Left cardiac atrium (tissue), 4 donors: ENCODE data around the gene BDNF. TPM values are rescaled to one million over a fixed set of nuclear protein-coding genes. Genes with fewer than 3 reads are reported as not detected.
"Not testable (repeated sequence)": the region's sequence is repeated elsewhere in the genome, so short reads cannot be mapped to it uniquely, and the experiment has no call there.

Source experiments
- ATAC-seq, 2 donors: fragments of 200-7000 bp; cut with Tn5 transposase; one replicate each; pipeline ENCODE4 v1.9.1; 2020; ENCODE audit warnings: mild to moderate bottlenecking in 2 of 2, moderate library complexity in 2 of 2
- DNase-seq: peaks from one replicate; pipeline ENCODE4 v3.0.0-alpha.2; 2020
- intact Hi-C, 2 donors: fragments of 100-400 bp; cut with DNase I; formaldehyde crosslinking; loops; one replicate each; pipeline versions ENCODE4 v1.14.1 to v1.15.1; 2022 to 2023
- total RNA-seq, 2 donors: library from RNA; stranded (reverse); fragmentation: NEBNext Ultra II Directional; extraction: Animal tissue kit (Norgen Biotek cat#: 25700); gene quantifications; one replicate each; pipeline ENCODE4 v1.2.1, GENCODE V29; 2021
- donor health status: DM: no; HTN: yes; CAD: no.
- donor health status: DM: no; HTN: yes; CAD: no; lungs with severe emphysema.
- donor health status: DM: yes; HTN: yes; CAD: no.
- donor health status: Dilated cardiomyopathy.

BDNF gene
- total RNA-seq, 2 donors from 2014 or later, result 0.08 to 0.09 TPM

GRCh38 chr11:27642954-27643353 is 57.3 kb downstream of the BDNF start:
- DNase-seq (no peak), ATAC-seq (no peak)
- intact Hi-C loops, result no loop called here

GRCh38 chr11:27640954-27641353 is 59.3 kb downstream of the BDNF start:
- DNase-seq (no peak), ATAC-seq (no peak)
- intact Hi-C loops, result no loop called here

GRCh38 chr11:27635567-27636037 is 64.7 kb downstream of the BDNF start:
- intact Hi-C loops, result no loop called here
- no peak for ATAC-seq

GRCh38 chr11:27634776-27635175 is 65.5 kb downstream of the BDNF start:
- intact Hi-C loops, DNase-seq, ATAC-seq: not testable (repeated sequence)

More at GRCh38 chr11:27635567-27636037, 64.7 kb downstream of the BDNF start:
- DNase-seq, result no peak

- ATAC-seq, DNase-seq, intact Hi-C loops: not testable (repeated sequence)
These were observed 66.0 kb downstream of the BDNF start for GRCh38 chr11:27634282-27634681.

GRCh38 chr11:27629023-27629422 is 71.2 kb downstream of the BDNF start:
- ATAC-seq, intact Hi-C loops, DNase-seq: not testable (repeated sequence)

- ATAC-seq, result no peak
- no peak for DNase-seq
- intact Hi-C loops, result no loop called here
These were observed 72.3 kb downstream of the BDNF start for GRCh38 chr11:27627979-27628378.

- DNase-seq, result no peak
- ATAC-seq, result no peak
- intact Hi-C loops, result no loop called here
These were observed 73.2 kb downstream of the BDNF start for GRCh38 chr11:27626938-27627586.

- DNase-seq, result no peak
- no peak for ATAC-seq
- intact Hi-C loops, result no loop called here
These were observed 73.9 kb downstream of the BDNF start for GRCh38 chr11:27626269-27626937.

GRCh38 chr11:27625347-27625912 is 74.8 kb downstream of the BDNF start:
- DNase-seq (no peak), ATAC-seq (no peak)
- intact Hi-C loops, result no loop called here

GRCh38 chr11:27623945-27624523 is 76.2 kb downstream of the BDNF start:
- no peak for DNase-seq
- no peak for ATAC-seq
- intact Hi-C loops, result no loop called here

GRCh38 chr11:27622541-27623300 is 77.5 kb downstream of the BDNF start:
- no peak for ATAC-seq
- no peak for DNase-seq
- intact Hi-C loops, result no loop called here

GRCh38 chr11:27621405-27622161 is 78.7 kb downstream of the BDNF start:
- intact Hi-C loops, result no loop called here
- DNase-seq, result no peak

GRCh38 chr11:27619763-27620335 is 80.4 kb downstream of the BDNF start:
- intact Hi-C loops, result no loop called here
- DNase-seq (no peak), ATAC-seq (no peak)

More at GRCh38 chr11:27621405-27622161, 78.7 kb downstream of the BDNF start:
- ATAC-seq, result no peak

GRCh38 chr11:27619039-27619574 is 81.1 kb downstream of the BDNF start:
- DNase-seq (no peak), ATAC-seq (no peak)
- intact Hi-C loops, result no loop called here

GRCh38 chr11:27618281-27618915 is 81.9 kb downstream of the BDNF start:
- DNase-seq, result no peak
- intact Hi-C loops, result no loop called here

GRCh38 chr11:27616711-27617110 is 83.5 kb downstream of the BDNF start:
- no peak for ATAC-seq

More at GRCh38 chr11:27618281-27618915, 81.9 kb downstream of the BDNF start:
- ATAC-seq, result no peak

More at GRCh38 chr11:27616711-27617110, 83.5 kb downstream of the BDNF start:
- no peak for DNase-seq
- intact Hi-C loops, result no loop called here
